Skin of body (tissue), 2 donors: ENCODE results near the gene FGFR3. TPM values are rescaled to one million over a fixed set of nuclear protein-coding genes. Genes with fewer than 3 reads are reported as not detected.
"Not testable (repeated sequence)": the region's sequence is repeated elsewhere in the genome, so short reads cannot be mapped to it uniquely, and the experiment has no call there.

Experiments used
- DNase-seq: peaks from one replicate; lab custom pipeline; 2025; lab: John Stamatoyannopoulos, UW
- total RNA-seq: library from RNA; depleted of rRNA; stranded (reverse); fragments of >200 nt; gene quantifications from one replicate; pipeline ENCODE4 v1.2.3, GENCODE V29; 2014

Gene FGFR3
- total RNA-seq, 1 donor from 2014 or later = 30.4 TPM

- DNase-seq = no peak
These were observed 23.1 kb downstream of the FGFR3 start for GRCh38 chr4:1815997-1816860.

- no peak for DNase-seq
These were observed 26.2 kb downstream of the FGFR3 start for GRCh38 chr4:1819284-1819683.

GRCh38 chr4:1819816-1820215 lies 26.7 kb downstream of the FGFR3 start:
- no peak for DNase-seq

DNA sequence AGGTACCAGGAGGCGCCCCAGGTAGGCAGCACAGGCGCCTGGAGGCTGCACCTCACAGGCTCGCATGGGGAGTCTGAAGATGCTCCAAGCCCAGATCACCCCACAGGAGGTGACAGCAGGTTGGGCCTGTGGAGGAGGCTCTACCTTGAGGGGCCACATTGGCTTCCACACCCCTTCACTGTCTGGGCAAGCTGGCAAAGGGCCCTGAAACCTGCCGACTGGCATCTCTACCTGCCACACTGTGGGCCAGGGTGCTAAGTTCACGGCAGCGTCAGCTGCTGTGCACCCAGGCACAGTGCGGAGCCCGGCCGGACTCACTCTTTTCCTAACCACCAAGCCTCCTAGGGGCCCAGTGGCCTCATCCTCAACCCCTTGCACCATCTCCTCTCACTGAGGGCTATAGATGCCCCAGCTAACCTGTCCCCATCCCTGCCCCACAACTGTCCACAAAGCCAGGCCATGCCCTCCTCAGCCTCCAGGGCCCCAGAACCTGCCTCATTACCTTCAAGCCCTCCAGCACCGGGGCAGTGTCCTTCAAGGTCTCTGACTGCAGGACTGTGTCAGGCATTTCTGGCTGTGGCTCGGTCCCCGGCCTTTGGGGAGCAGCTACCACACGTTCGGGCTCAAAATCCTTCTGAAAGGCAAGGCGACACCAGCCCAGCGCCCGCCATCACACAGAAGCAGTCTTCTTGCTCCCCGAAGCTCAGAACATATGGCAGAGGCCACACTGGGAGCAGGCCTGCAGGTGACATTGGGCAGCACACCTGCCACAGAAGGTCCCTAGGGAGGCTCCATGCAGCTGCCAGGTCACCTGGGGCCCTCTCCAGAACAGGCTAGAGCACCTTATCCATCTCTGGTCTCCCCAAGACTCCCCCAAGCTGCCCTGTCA lies 28.8 kb downstream of the FGFR3 start:
- no peak for DNase-seq

DNA sequence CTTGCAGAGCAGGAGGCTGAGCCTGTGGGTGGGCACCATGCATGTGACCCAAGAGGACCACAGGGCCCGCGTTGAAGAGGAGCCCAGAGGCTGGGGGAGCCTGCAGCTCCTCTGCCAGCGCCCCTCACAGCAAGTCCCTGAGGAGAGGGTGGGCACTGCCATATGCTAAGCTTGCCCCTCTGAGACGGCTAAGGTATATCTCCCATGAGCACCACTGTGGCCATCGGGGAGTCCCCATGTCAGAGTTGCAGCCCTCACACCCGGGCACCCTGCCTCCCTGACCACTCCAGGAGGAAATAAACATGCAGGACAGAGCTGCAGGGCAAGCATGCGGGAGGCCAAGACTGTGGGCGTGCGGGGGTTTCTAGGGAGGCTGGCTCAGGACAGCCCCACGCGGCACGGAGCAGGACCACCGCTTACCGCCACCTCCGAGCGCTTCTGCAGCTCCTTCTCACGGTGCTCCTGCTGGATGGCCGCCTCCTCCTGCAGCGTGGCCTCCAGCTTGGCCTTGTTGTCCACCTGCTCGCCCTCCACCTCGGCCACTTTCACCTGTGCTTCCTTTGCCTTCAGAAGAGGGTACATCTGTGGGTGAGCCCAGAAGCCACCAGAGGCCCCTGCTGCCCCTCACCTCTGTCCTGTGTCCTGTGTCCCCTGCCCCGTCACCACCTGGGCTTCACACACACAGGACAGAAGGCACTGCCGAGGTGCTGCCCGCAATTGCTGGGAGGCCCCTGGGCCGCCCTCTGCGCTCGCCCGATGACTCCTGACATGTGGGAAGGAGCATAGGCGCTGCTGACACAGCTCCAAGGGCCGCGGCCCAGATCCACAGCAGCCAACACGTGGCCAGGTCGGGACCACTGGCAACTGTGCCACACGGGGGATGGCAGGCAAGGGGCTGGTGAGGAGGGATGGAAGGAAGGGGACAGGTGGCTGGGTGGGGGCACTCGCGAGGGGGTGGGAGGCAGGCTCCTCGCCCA lies 29.8 kb downstream of the FGFR3 start:
- no peak for DNase-seq

- no peak for DNase-seq
These were observed 30.4 kb downstream of the FGFR3 start for GRCh38 chr4:1823545-1823932.

DNA sequence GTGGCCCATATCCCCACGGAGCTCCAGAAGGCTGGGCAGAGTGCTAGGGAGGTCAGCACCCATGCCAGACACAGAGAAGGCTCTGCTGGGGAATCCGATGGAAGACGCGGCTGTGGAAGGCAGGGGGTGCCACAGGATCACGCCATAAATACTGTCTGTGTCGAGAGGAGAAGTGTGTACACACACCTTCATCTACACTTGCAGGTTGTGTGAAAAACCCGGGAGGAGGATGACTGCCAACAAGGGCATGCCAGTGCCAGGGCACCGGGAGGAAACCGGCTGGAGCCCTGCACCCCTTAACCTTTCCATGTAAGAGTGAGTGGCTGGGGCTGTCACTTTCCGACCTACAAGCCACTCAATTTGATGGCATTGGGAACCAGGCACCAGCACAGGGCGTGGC lies 31.7 kb downstream of the FGFR3 start:
- no peak for DNase-seq

DNA sequence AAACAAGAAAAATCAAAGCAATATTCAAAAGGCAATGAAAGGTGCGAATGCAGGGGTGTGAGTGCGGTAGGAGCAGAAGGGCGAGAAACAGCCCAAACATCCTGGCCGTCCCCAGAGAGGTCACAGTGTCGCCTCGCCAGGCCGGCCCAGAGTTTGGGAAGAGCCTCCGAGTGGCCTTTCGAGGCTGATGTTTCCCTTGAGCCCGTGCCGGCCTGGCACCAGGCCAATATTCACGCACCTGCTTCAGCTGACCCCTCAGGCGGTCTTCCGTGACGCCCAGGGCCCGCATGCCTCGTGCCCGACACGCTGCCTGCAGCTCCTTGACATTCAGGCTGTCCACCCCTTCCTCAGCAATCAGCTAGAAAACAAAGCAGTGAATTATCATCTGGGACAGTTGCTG lies 32.2 kb downstream of the FGFR3 start:
- DNase-seq = no peak

GRCh38 chr4:1826531-1827350 lies 33.6 kb downstream of the FGFR3 start:
- DNase-seq = no peak

DNA sequence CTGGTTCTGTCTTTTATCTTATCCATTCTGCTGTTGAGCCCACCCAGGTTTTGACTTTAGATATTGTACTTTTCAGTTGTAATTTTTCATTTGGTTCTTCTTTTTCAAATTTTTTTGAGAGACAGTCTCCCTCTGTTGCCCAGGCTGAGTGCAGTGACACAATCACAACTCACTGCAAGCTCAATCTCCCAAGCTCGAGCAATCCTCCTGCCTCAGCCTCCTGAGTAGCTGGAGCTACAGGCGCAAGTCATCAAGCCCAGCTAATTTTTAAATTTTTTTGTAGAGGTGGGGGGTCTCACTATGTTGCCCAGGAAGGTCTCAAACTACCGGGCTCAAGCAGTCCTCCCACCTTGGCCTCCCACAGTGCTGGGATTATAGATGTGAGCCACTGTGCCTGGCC lies 37.1 kb downstream of the FGFR3 start:
- no peak for DNase-seq

- no peak for DNase-seq
These were observed 37.6 kb downstream of the FGFR3 start for GRCh38 chr4:1830642-1831228.

DNA sequence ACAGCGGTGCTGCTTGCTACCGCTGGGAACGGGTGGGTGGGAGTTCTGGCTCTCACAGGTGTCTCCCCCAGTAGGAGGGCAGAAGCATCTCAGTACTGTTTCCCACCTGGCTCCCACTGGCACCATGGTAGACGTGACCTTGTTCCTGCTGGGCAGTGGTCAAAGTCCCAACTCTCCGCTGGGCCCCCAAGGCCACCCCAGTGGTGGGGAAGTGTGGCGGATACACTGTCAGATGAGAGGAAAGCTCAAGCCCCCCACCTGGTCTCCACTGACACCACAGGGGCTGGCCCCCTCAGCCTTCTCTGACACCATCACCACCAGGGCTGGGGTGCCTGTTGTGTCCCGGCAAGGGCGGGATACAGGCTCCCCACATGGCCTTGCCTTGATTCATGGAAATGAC lies 38.2 kb downstream of the FGFR3 start:
- no peak for DNase-seq

- no peak for DNase-seq
These were observed 39.6 kb downstream of the FGFR3 start for GRCh38 chr4:1832690-1833089.

DNA sequence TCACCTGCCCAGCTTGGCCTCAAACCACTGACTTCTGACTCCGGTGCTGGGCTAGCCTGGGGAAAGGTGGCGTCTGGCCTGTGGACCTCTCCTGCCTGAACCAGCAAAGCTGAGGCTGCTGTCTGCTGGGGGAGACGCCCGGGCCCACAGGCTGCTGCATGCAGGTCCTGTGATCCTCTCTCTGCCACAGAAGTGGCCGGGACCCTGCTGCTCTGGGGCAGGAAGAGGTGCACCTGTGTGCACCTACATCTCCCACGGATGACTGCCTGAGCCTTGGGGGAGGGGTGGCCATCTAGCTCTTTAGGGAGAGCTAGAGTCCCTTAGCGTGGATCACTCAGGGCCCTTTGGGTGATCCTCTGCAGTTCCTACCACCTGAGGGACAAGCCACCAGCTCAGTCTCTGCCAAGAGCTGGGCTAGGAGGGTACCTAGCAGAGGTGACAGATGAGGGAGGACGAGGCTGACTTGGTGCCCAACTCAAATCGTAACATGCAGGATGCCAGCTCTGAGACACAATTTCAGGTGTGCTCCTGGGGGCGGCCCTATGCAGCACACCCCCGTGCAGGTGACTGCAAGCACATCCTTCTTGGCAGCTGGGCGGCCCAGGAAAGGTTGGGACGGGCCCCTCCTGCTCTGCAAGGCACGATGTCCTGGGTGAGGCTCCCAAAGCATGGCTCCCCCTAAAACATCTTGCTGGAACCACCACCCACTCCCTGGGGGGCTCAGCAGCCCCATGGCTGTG lies 40.4 kb downstream of the FGFR3 start:
- DNase-seq = no peak

GRCh38 chr4:1834047-1834775 lies 41.1 kb downstream of the FGFR3 start:
- DNase-seq = no peak

DNA sequence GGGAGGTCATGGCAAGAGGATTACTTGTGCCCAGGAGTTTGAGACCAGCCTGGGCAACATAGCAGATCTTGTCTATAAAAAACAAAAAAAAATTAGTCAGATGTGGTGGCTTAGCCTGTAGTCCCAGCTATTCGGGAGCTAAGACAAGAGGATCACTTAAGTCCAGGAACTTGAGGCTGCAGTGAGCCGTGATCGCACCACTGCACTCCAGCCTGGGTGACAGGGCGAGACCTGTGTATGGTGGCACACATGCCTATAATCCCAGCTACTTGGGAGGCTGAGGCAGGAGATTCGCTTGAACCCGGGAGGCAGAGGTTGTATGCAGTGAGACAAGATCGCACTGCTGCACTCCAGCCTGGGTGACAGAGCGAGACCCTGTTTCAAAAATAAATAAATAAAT lies 42.7 kb downstream of the FGFR3 start:
- DNase-seq = not testable (repeated sequence)

DNA sequence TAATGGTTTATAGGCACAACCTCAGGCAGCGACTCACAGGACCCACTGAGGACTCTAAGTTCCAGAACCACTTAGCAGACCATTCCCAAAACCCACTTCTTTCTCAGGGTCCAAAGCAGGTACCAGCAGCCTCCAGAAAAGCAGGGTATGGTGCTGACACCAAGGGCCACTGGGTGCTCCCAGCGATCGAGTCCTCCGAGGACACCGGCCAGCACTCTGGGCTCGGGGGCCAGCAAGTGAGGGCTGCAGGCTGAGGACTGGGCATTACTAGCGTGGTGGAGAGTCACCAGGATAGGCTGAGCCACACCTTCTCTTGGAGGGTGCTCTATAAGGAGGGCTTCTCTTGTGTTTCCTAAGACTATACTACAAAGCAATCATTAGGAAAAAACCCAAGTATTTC lies 43.6 kb downstream of the FGFR3 start:
- no peak for DNase-seq

GRCh38 chr4:1837069-1837468 lies 44.0 kb downstream of the FGFR3 start:
- no peak for DNase-seq

DNA sequence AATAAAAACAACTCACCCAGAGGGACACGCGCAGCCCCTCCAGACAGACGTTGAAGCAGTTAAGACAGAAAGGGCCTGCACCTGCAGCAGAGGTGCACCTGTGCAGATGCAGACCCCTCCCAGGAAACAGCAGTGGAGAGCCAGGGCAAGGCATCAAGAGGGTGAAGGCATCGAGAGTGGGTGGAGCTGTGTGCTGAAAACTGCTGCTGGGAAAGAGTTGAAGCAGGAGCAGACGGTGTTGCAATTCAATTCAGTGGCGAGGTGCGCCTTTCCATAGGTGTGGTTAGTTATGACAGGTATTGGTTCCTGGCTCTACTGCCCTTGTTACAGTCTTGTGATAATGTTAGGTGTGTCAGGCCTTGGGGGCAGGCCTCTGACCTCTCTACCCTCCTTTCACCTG lies 46.2 kb downstream of the FGFR3 start:
- DNase-seq = no peak
